Spleen (tissue), 11 donors: ENCODE measurements around the gene UTP25. TPM values are rescaled to one million over a fixed set of nuclear protein-coding genes. Genes with fewer than 3 reads are reported as not detected.
"Not testable (repeated sequence)": the region's sequence is repeated elsewhere in the genome, so short reads cannot be mapped to it uniquely, and the experiment has no call there.

Source experiments
- DNase-seq: peaks from one replicate; pipeline ENCODE4 v3.0.0-alpha.2; 2020
- H3K27ac ChIP-seq, 8 donors: fragments of 200-600 bp; sonication (generic) in 7 of 8; 1 replicate in 4 of 8; 2 replicates in 4 of 8; pipeline versions ENCODE4 v1.5.0 to v1.8.0; 2016 to 2021; ENCODE audit warnings: inconsistent platforms in 4 of 8, mild to moderate bottlenecking in 4 of 8, moderate library complexity in 1 of 8
- H3K27me3 ChIP-seq, 7 donors: fragments of 200-600 bp; sonication (generic) in 6 of 7; replicated peaks in 1 of 7; 1 replicate in 4 of 7; 2 replicates in 3 of 7; pipeline versions ENCODE4 v1.5.0 to v1.8.0; 2016 to 2021; ENCODE audit warnings: inconsistent platforms in 3 of 7, mild to moderate bottlenecking in 1 of 7
- H3K36me3 ChIP-seq, 6 donors: fragments of 200-600 bp; sonication (generic) in 5 of 6; 1 replicate in 4 of 6; 2 replicates in 2 of 6; pipeline versions ENCODE4 v1.5.0 to v1.8.0; 2016 to 2021; ENCODE audit warnings: inconsistent platforms in 2 of 6
- H3K4me1 ChIP-seq, 6 donors: fragments of 200-600 bp; sonication (generic) in 5 of 6; 1 replicate in 3 of 6; 2 replicates in 3 of 6; pipeline versions ENCODE4 v1.5.0 to v1.8.0; 2016 to 2021; ENCODE audit warnings: inconsistent platforms in 3 of 6
- H3K4me3 ChIP-seq, 8 donors: fragments of 200-600 bp; sonication (generic) in 7 of 8; 1 replicate in 4 of 8; 2 replicates in 4 of 8; pipeline versions ENCODE4 v1.5.0 to v1.8.0; 2016 to 2021; ENCODE audit warnings: inconsistent platforms in 4 of 8, mild to moderate bottlenecking in 4 of 8, moderate library complexity in 2 of 8
- H3K9me3 ChIP-seq, 8 donors: fragments of 200-600 bp; sonication (generic) in 7 of 8; 1 replicate in 4 of 8; 2 replicates in 4 of 8; pipeline versions ENCODE4 v1.5.0 to v1.8.0; 2016 to 2021; ENCODE audit warnings: inconsistent platforms in 4 of 8
- POLR2A ChIP-seq, 3 donors: fragments of 450-650 bp; IDR thresholded peaks; one replicate each; pipeline ENCODE4 v1.5.1; 2017; ENCODE audit warnings: antibody characterized with exemption in 3 of 3, mild to moderate bottlenecking in 1 of 3
- POLR2AphosphoS5 ChIP-seq, 3 donors: sonication (generic); formaldehyde crosslinking; IDR thresholded peaks; one replicate each; pipeline ENCODE4 v1.5.1; 2017; ENCODE audit warnings: antibody characterized with exemption in 3 of 3
- WGBS, 5 donors: extraction: QIAGEN DNeasy Blood & Tissue Kit in 3 of 5; methylation state at CpG; one replicate each; pipeline versions ENCODE4 v1.1.5 to v1.1.7; 2013 to 2018; 5-methylcytosine and 5-hydroxymethylcytosine counted together
- intact Hi-C: fragments of 100-400 bp; cut with DNase I; formaldehyde crosslinking; loops from one replicate; pipeline ENCODE4 v1.15.0; 2023; ENCODE audit warnings: low total_unique reads
- polyA plus RNA-seq, 3 donors: library from polyadenylated mRNA; stranded (reverse); fragments of 200-250 nt; gene quantifications; one replicate each; pipeline ENCODE4 v1.2.1, GENCODE V29; 2013
- total RNA-seq, 7 donors: library from RNA; depleted of rRNA in 3 of 7; stranded (reverse); fragments of >200 nt in 3 of 7; fragmentation: NEBNext Ultra II Directional in 4 of 7; extraction: Animal tissue kit (Norgen Biotek cat#: 25700) in 4 of 7; gene quantifications; one replicate each; pipeline versions ENCODE4 v1.1.0 to v1.2.1, GENCODE V29; 2016 to 2021
- TF ChIP-seq, protein P1 (sequence below), 11 experiments: fragments of 200-600 bp in 7 of 11; fragments of 450-650 bp in 4 of 11; sonication (generic) in 4 of 11; IDR thresholded peaks in 8 of 11; conservative IDR thresholded peaks in 3 of 11; 1 replicate in 7 of 11; 2 replicates in 4 of 11; pipeline versions ENCODE4 v1.4.0 to v1.8.0; 2016 to 2021; ENCODE audit warnings: antibody characterized with exemption in 11 of 11, inconsistent platforms in 4 of 11, mild to moderate bottlenecking in 1 of 11
- donor health status: healthy with polysubstance abuse.
- donor health status: DM: no; HTN: no; CAD: no; lungs with moderate emphysema.
- donor health status: DM: no; HTN: no; CAD: no.
- donor health status: Bipolar disorder and iron deficiency.
- donor health status: healthy.
- donor health status: DM: no; HTN: no; CAD: no.
- donor health status: DM: yes; HTN: yes; CAD: no.

UTP25 gene
- total and polyA plus RNA-seq, 10 donors, result 1.8 to 13.4 (median 9.1) TPM

GRCh38 chr1:209899948-209900347 is 72.2 kb downstream of the UTP25 start:
- Histone ChIP-seq H3K36me3 (no peaks in the 10 kb centered on the region), H3K4me3 (no peak overlapping the region), H3K27ac (no peak overlapping the region), H3K9me3 (no peaks in the 10 kb centered on the region), H3K4me1 (no peaks in the 10 kb centered on the region), H3K27me3 (peaks cover 0 to 10% (median 0%) of the 10 kb centered on the region in 7 donors)
- WGBS, 5 donors, result 59 to 69% (median 62%) methylated on average over 3 of the region's 3 CpGs
- intact Hi-C loops, result no loop called here
- DNase-seq, result no peak
- TF ChIP-seq POLR2AphosphoS5 (IDR thresholded peaks at IDR 0.05), result no peak
- no peak for TF ChIP-seq POLR2A (IDR thresholded peaks at IDR 0.05)
- TF ChIP-seq, protein P1, sequence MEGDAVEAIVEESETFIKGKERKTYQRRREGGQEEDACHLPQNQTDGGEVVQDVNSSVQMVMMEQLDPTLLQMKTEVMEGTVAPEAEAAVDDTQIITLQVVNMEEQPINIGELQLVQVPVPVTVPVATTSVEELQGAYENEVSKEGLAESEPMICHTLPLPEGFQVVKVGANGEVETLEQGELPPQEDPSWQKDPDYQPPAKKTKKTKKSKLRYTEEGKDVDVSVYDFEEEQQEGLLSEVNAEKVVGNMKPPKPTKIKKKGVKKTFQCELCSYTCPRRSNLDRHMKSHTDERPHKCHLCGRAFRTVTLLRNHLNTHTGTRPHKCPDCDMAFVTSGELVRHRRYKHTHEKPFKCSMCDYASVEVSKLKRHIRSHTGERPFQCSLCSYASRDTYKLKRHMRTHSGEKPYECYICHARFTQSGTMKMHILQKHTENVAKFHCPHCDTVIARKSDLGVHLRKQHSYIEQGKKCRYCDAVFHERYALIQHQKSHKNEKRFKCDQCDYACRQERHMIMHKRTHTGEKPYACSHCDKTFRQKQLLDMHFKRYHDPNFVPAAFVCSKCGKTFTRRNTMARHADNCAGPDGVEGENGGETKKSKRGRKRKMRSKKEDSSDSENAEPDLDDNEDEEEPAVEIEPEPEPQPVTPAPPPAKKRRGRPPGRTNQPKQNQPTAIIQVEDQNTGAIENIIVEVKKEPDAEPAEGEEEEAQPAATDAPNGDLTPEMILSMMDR (IDR thresholded peaks at IDR 0.05 in 8 of 11, conservative IDR thresholded peaks at IDR 0.05 in 3 of 11), result no peak

- H3K36me3 ChIP-seq, result no peaks in the 10 kb centered on the region
- 87 to 97% (median 94%) methylated on average over 1 of the region's 1 CpG for WGBS, 5 donors
- H3K9me3 ChIP-seq, result no peaks in the 10 kb centered on the region
- no peak for DNase-seq
- H3K4me3 ChIP-seq, result no peak overlapping the region
- H3K27ac ChIP-seq, result no peak overlapping the region
- intact Hi-C loops, result no loop called here
- peaks cover 0 to 10% (median 0%) of the 10 kb centered on the region in 7 donors for H3K27me3 ChIP-seq
- TF ChIP-seq, protein P1 (IDR thresholded peaks at IDR 0.05 in 8 of 11, conservative IDR thresholded peaks at IDR 0.05 in 3 of 11), result no peak
- TF ChIP-seq POLR2AphosphoS5 (IDR thresholded peaks at IDR 0.05), result no peak
- no peak for TF ChIP-seq POLR2A (IDR thresholded peaks at IDR 0.05)
- H3K4me1 ChIP-seq, result no peaks in the 10 kb centered on the region
Measured at GRCh38 chr1:209900734-209901133, 73.0 kb downstream of the UTP25 start.

GRCh38 chr1:209901211-209901610 is 73.4 kb downstream of the UTP25 start:
- Histone ChIP-seq H3K27me3 (peaks cover 0 to 6% (median 0%) of the 10 kb centered on the region in 7 donors), H3K36me3 (no peaks in the 10 kb centered on the region), H3K27ac (no peak overlapping the region), H3K4me3 (no peak overlapping the region), H3K4me1 (no peaks in the 10 kb centered on the region), H3K9me3 (no peaks in the 10 kb centered on the region)
- intact Hi-C loops, result no loop called here
- TF ChIP-seq POLR2A (IDR thresholded peaks at IDR 0.05) (no peak), POLR2AphosphoS5 (IDR thresholded peaks at IDR 0.05) (no peak)
- TF ChIP-seq, protein P1 (IDR thresholded peaks at IDR 0.05 in 8 of 11, conservative IDR thresholded peaks at IDR 0.05 in 3 of 11), result no peak
- DNase-seq, result no peak
- WGBS, 5 donors, result 86 to 96% (median 92%) methylated on average over 2 of the region's 2 CpGs

- DNase-seq, H3K36me3 ChIP-seq, H3K4me3 ChIP-seq, intact Hi-C loops, H3K4me1 ChIP-seq, H3K27me3 ChIP-seq, H3K27ac ChIP-seq, H3K9me3 ChIP-seq: not testable (repeated sequence)
- WGBS, 5 donors, result 88 to 94% (median 94%) methylated on average over 1 of the region's 1 CpG; no CpG with 5 or more reads in 2 of the 5 donors
Measured at GRCh38 chr1:209904774-209905173, 77.0 kb downstream of the UTP25 start.

Other genes with a start within 250 kb of the UTP25 start
- 10 to 100 TPM in 1 of 7 donors, 1 to 10 TPM in 6; 2.7 to 12.2 (median 4.7) TPM for gene CAMK1G, start 244.3 kb upstream of the UTP25 start, total RNA-seq
- gene CAMK1G, start 244.3 kb upstream of the UTP25 start, polyA plus RNA-seq, result 1 to 10 TPM in 1 of 3 donors, under 1 TPM in 2; 0.68 to 1.4 (median 0.76) TPM
- 1 to 10 TPM in 2 of 7 donors, under 1 TPM in 5; 0.43 to 3.4 (median 0.82) TPM for gene LAMB3, start 175.5 kb upstream of the UTP25 start, total RNA-seq
- gene LAMB3, start 175.5 kb upstream of the UTP25 start, polyA plus RNA-seq, result under 1 TPM; 0.54 to 0.93 (median 0.77) TPM
- 100 to 1,000 TPM in 1 of 7 donors, 10 to 100 TPM in 6; 12.5 to 126 (median 22.3) TPM for gene G0S2, start 152.6 kb upstream of the UTP25 start, total RNA-seq
- 10 to 100 TPM; 34.2 to 77.0 (median 41.0) TPM for gene G0S2, start 152.6 kb upstream of the UTP25 start, polyA plus RNA-seq
- 10 to 100 TPM in 2 of 7 donors, 1 to 10 TPM in 5; 1.8 to 14.9 (median 4.2) TPM for gene HSD11B1, start 123.1 kb upstream of the UTP25 start, total RNA-seq
- gene HSD11B1, start 123.1 kb upstream of the UTP25 start, polyA plus RNA-seq, result 1 to 10 TPM; 2.6 to 3.5 (median 3.2) TPM
- gene TRAF3IP3, start 71.9 kb upstream of the UTP25 start, total RNA-seq, result 100 to 1,000 TPM in 4 of 7 donors, 10 to 100 TPM in 3; 97.7 to 134 (median 109) TPM
- gene TRAF3IP3, start 71.9 kb upstream of the UTP25 start, polyA plus RNA-seq, result 100 to 1,000 TPM in 2 of 3 donors, 10 to 100 TPM in 1; 95.4 to 189 (median 107) TPM
- gene C1orf74, start 43.4 kb upstream of the UTP25 start, total RNA-seq, result 1 to 10 TPM; 1.0 to 2.7 (median 1.8) TPM
- gene C1orf74, start 43.4 kb upstream of the UTP25 start, polyA plus RNA-seq, result 1 to 10 TPM in 2 of 3 donors, under 1 TPM in 1; 0.96 to 1.6 (median 1.5) TPM
- gene IRF6, start 21.8 kb upstream of the UTP25 start, total RNA-seq, result 1 to 10 TPM; 3.1 to 5.6 (median 4.0) TPM
- gene IRF6, start 21.8 kb upstream of the UTP25 start, polyA plus RNA-seq, result 1 to 10 TPM in 2 of 3 donors, under 1 TPM in 1; 0.59 to 1.6 (median 1.4) TPM
- not detected for gene SYT14, start 110.2 kb downstream of the UTP25 start, total RNA-seq
- under 1 TPM in 1 of 3 donors, not detected in 2; under 0.01 TPM for gene SYT14, start 110.2 kb downstream of the UTP25 start, polyA plus RNA-seq